Fibroblast of the aortic adventitia (primary cell): ENCODE data around the gene MAPKAP1. TPM values are rescaled to one million over a fixed set of nuclear protein-coding genes. Genes with fewer than 3 reads are reported as not detected.

Experiments
- DNase-seq: peaks from one replicate; pipeline ENCODE4 v3.0.0-alpha.2; 2010; ENCODE audit warnings: low read depth
- H3K4me3 ChIP-seq: 2 replicates; pipeline ENCODE4 v1.5.1; 2011; ENCODE audit warnings: low read depth, mild to moderate bottlenecking, control low read depth, low read length, moderate library complexity
- CTCF ChIP-seq: IDR thresholded peaks from 2 replicates; pipeline ENCODE4 v1.5.1; 2011; ENCODE audit warnings: mild to moderate bottlenecking, low read length, control low read depth, inconsistent platforms; ENCODE audit not compliant: insufficient read depth
- total RNA-seq: library from RNA; depleted of rRNA; stranded (reverse); fragments of >200 nt; gene quantifications from 2 replicates; pipeline ENCODE4 v1.2.3, GENCODE V29; 2012; ENCODE audit warnings: low replicate concordance

The MAPKAP1 gene
- 90.6 and 95.0 TPM in 2 replicates for total RNA-seq

GRCh38 chr9:125706651-125707471 is at the start of gene MAPKAP1:
MAPKAP1 (minus strand) TSS chr9:125707208; CDS start chr9:125672574, 34,634 bp downstream.
- peak within 1 kb of the TSS; percentile 89 for H3K4me3 ChIP-seq
- TF ChIP-seq CTCF, result no peak
- DNase-seq, result peak; percentile 96

DNA sequence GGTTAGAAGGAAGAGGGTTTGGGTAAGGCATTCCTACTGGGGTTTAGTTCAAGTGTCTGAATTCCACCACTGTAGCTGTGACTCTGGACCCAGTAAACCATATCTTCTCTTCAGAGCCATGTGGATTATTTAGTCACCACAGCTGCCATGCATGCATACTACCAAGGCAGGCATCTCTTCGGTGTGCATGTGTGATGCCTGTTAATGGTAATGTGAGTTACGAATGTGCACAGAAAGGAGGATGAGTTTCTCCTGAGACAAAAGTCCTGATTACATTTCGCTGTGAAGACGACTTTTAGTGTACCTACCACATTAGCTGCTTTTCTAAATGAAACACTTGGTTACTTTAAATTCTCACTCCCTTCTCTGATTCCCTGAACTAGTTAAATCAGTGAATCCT is 49.5 kb upstream of the MAPKAP1 start:
- TF ChIP-seq CTCF, result no peak
- H3K4me3 ChIP-seq, result no peak overlapping the region
- no peak for DNase-seq

- no peak for TF ChIP-seq CTCF
Measured at GRCh38 chr9:125755340-125755739, 48.3 kb upstream of the MAPKAP1 start.

GRCh38 chr9:125754096-125754495 is 47.1 kb upstream of the MAPKAP1 start:
- no peak for DNase-seq
- no peak for TF ChIP-seq CTCF
- H3K4me3 ChIP-seq, result no peak overlapping the region

More at GRCh38 chr9:125755340-125755739, 48.3 kb upstream of the MAPKAP1 start:
- no peak overlapping the region for H3K4me3 ChIP-seq
- DNase-seq, result no peak

- peak overlapping the region; percentile 23 for H3K4me3 ChIP-seq
- TF ChIP-seq CTCF, result no peak
- DNase-seq, result no peak
Measured at GRCh38 chr9:125752070-125752628, 45.1 kb upstream of the MAPKAP1 start.

DNA sequence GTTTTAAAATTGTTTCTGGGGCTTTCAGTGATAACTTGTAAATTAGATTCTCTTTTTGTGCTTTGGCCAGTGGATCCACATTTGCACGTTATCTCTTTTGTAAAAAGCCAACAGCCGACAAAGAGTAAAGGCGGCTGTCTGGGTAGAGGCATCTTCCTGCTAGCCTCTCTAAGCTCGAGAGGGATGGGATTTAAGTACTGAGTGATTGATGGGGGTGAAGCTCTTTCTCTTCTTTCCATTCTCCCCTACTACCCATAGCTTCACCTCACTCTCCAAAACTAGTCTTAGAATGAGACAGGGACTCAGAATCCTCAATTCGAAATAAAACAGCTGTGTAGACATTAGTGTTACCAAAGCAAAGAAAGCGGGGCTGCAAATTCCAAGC is 43.6 kb upstream of the MAPKAP1 start:
- TF ChIP-seq CTCF, result no peak
- DNase-seq, result peak; percentile 35
- H3K4me3 ChIP-seq, result peak overlapping the region; percentile 89
